ENCODE measurements around the gene FAM187B.
A peak's percentile ranks its signal among the peaks of the same experiment; 100 is the strongest.

The FAM187B gene

GRCh38 chr19:35207391-35207871 lies 21.1 kb downstream of the FAM187B start:
- Histone ChIP-seq H3K36me3 (no peaks in the 10 kb centered on the region), H3K4me1 (ENCODE audit: control insufficient read depth in 1 of 2, insufficient read depth in 1 of 2, low read depth in 1 of 2, low read length in 1 of 2) (peaks cover 8 to 9% of the 10 kb centered on the region in 2 experiments), H3K27ac (no peak overlapping the region), H3K27me3 (peaks cover 36% of the 10 kb centered on the region), H3K9me3 (no peaks in the 10 kb centered on the region), H3K4me3 (ENCODE audit: low read depth in 1 of 2, low read length in 1 of 2) (no peak overlapping the region)
- TF ChIP-seq CTCF (IDR thresholded peaks at IDR 0.05) = no peak

GRCh38 chr19:35206855-35207254 lies 21.7 kb downstream of the FAM187B start:
- Histone ChIP-seq H3K36me3 (no peaks in the 10 kb centered on the region), H3K4me3 (ENCODE audit: low read depth in 1 of 2, low read length in 1 of 2) (no peak overlapping the region), H3K4me1 (ENCODE audit: control insufficient read depth in 1 of 2, insufficient read depth in 1 of 2, low read depth in 1 of 2, low read length in 1 of 2) (peaks cover 7 to 9% of the 10 kb centered on the region in 2 experiments), H3K27ac (no peak overlapping the region), H3K9me3 (no peaks in the 10 kb centered on the region), H3K27me3 (peaks cover 30% of the 10 kb centered on the region)
- no peak for TF ChIP-seq CTCF (IDR thresholded peaks at IDR 0.05)

GRCh38 chr19:35206379-35206778 lies 22.2 kb downstream of the FAM187B start:
- H3K27me3 ChIP-seq = peaks cover 25% of the 10 kb centered on the region
- no peak overlapping the region for H3K4me3 ChIP-seq (ENCODE audit: low read depth in 1 of 2, low read length in 1 of 2)
- peaks cover 4 to 9% of the 10 kb centered on the region in 2 experiments for H3K4me1 ChIP-seq (ENCODE audit: control insufficient read depth in 1 of 2, insufficient read depth in 1 of 2, low read depth in 1 of 2, low read length in 1 of 2)
- no peak for TF ChIP-seq CTCF (IDR thresholded peaks at IDR 0.05)
- H3K9me3 ChIP-seq = no peaks in the 10 kb centered on the region
- H3K27ac ChIP-seq = no peak overlapping the region
- no peaks in the 10 kb centered on the region for H3K36me3 ChIP-seq

GRCh38 chr19:35205733-35206323 lies 22.7 kb downstream of the FAM187B start:
- TF ChIP-seq CTCF (IDR thresholded peaks at IDR 0.05) = no peak

GRCh38 chr19:35204799-35205732 lies 23.5 kb downstream of the FAM187B start:
- H3K4me3 ChIP-seq (ENCODE audit: low read depth in 1 of 2, low read length in 1 of 2) = no peak overlapping the region
- H3K9me3 ChIP-seq = no peaks in the 10 kb centered on the region
- TF ChIP-seq CTCF (IDR thresholded peaks at IDR 0.05) = no peak
- H3K27me3 ChIP-seq = peaks cover 21% of the 10 kb centered on the region
- H3K36me3 ChIP-seq = no peaks in the 10 kb centered on the region
- H3K27ac ChIP-seq = peak overlapping the region; percentile 61
- peaks cover 4 to 9% of the 10 kb centered on the region in 2 experiments for H3K4me1 ChIP-seq (ENCODE audit: control insufficient read depth in 1 of 2, insufficient read depth in 1 of 2, low read depth in 1 of 2, low read length in 1 of 2)

More at GRCh38 chr19:35205733-35206323, 22.7 kb downstream of the FAM187B start:
- Histone ChIP-seq H3K27me3 (peaks cover 21% of the 10 kb centered on the region), H3K9me3 (no peaks in the 10 kb centered on the region), H3K27ac (no peak overlapping the region), H3K36me3 (no peaks in the 10 kb centered on the region), H3K4me1 (ENCODE audit: control insufficient read depth in 1 of 2, insufficient read depth in 1 of 2, low read depth in 1 of 2, low read length in 1 of 2) (peaks cover 4 to 9% of the 10 kb centered on the region in 2 experiments), H3K4me3 (ENCODE audit: low read depth in 1 of 2, low read length in 1 of 2) (no peak overlapping the region)

Data from neutrophil (primary cell).